Measurements from ENCODE around the gene PTPRH.

GRCh38 chr19:55174425-55175116 is 34.7 kb downstream of the PTPRH start:
- no peak for TF ChIP-seq CTCF (IDR thresholded peaks at IDR 0.05; ENCODE audit: low read length)
- no peak for TF ChIP-seq EZH2 (IDR thresholded peaks at IDR 0.05; ENCODE audit: borderline replicate concordance, low read length)

Measured in OCI-LY1 (cell line).